ENCODE measurements around the gene SLC8B1.
A peak's percentile ranks its signal among the peaks of the same experiment; 100 is the strongest.

SLC8B1 gene

DNA sequence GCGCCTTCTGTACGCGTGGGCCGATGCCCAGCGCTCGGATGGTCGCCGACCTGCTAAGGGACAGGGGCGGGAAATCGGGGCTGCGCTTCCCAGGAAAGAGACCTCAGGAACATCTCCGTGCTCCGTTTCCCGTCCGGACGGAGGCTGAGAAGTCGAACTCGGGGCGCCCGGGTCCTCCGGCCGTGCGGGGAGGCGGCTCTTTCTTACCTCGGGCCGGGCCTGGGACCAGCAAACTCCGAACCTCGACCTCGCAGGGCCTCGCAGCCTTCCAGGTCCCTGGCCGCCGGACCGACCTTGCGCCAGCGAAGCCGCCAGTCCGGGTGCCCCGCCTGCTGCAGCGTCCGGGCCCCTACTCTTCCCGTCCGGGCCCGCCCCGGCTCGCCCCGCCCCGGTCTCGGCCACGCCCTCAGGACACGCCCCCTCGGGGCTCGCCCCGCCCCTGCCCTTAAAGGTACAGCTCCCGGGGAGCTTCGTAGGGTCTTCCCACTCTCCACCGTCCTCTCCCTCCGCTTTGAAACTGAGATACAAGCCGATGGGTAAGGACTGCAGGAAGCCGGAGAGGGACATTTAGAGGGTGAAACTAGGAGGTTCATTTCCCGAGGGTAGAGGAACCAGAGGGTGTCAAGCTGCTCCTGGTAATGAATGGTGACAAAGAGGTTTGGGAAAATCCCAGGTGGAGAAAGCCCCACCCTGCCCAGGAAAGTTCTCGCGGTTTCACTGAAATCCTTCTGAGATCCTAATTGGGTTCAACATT is at the start of gene SLC8B1:
SLC8B1 (minus strand) TSS at position 324 of the 754 bp plus-strand sequence. CDS start 2,231 bp downstream, outside the sequence.
- peak; percentile 87 for DNase-seq (ENCODE audit: low spot score)

DNA sequence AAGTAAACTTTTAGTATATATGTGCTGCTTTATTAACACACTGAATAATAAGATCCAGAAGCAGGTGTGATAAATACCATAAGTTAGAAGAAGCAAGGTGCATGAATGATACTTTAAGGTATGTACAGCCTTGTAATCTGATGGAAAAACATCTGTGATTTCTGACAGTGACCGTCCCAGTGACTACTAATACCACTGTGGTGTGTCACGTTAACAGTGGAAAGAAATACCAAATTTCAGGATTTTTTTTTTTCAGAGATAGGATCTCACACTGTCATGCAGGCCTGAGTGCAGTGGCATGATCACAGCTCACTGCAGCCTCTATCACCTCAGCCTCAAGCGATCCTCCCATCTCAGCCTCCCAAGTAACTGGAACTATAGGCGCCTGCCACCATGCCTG is 47.3 kb upstream of the SLC8B1 start:
- no peak for DNase-seq (ENCODE audit: low spot score)

DNA sequence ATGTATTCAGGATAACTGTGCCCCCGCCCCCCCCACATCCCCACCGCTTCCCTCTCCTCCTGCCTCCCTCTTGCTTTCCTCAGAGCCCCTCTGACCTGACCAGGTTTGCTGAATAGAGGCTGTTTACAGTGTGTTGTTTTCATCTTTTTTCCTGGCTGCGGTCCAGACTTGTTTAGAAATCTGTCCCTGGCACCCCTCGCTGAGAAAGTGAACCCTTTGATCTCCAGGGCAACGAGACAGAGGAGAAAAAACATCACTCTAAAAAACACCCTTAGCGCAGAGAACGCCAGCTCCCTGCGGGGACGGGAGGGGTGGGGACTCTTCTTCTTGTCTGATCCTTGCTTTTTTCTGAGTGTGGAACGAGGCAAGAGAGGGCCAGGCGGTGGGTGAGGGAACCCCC is 46.3 kb upstream of the SLC8B1 start:
- no peak for DNase-seq (ENCODE audit: low spot score)

DNA sequence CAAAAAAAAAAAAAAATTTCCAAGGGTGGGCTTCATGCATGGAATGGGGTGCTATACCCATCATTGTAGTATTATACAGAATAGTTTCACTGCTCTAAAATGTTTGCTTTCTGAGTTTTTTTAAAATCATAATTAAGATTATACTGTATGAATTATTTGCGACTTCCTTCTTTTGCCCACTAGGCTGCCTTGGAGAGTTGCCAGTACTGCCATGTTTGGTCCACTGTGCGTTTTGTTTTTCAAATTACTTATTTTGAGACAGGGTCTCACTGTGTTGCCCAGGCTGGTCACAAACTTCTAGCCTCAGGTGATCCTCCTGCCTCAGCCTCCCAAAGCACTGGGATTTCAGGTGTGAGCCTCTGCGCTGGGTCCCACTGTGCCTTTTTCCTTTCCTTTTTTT is 43.4 kb upstream of the SLC8B1 start:
- DNase-seq (ENCODE audit: low spot score), result no peak

DNA sequence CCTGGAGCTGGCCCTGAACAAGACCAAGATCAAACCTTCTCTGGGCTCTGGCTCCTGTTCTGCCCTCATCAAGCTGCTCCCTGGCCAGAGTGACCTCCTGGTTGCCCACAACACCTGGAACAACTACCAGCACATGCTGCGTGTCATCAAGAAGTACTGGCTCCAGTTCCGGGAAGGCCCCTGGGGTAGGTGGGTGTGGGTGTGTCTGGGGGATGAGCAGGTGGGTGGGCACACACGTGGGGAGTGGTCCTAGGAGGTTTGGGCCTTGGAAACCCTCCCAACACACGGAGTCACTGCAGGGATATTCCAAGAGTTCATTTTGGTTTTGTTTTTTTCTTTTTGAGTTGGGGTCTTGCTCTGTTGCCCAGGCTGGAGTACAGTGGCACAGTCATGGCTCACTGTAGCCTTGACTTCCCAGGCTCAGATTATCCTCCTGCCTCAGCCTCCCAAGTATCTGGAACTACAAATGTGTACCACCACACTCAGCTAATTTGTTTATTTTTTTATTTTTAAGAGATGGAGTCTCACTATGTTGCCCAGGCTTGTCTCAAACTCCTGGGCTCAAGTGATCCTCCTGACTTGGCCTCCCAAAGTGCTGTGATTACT is 40.0 kb upstream of the SLC8B1 start:
- DNase-seq (ENCODE audit: low spot score), result no peak

DNA sequence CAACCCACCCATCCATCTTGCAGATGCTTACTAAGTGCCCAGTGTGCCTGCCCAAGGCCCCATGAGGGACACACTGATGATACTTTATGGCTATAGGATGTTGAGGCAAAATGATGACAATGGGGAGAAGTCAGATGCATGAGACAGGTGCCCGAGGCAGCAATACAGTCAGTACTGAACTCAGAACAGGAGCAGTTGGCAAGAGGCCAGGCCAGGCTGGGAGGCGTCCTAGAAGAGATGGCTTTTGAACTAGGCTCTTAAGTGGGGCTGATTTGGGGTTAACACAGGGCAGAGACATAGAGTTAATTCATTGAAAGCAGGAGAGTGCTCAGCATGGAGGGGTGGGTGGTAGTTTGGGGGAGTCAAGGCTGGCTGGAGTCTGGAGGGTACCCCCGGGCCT is 39.1 kb upstream of the SLC8B1 start:
- no peak for DNase-seq (ENCODE audit: low spot score)

- DNase-seq (ENCODE audit: low spot score), result no peak
Observed at GRCh38 chr12:113373440-113373839, 38.5 kb upstream of the SLC8B1 start.

- DNase-seq (ENCODE audit: low spot score), result no peak
Observed at GRCh38 chr12:113372371-113372770, 37.5 kb upstream of the SLC8B1 start.

DNA sequence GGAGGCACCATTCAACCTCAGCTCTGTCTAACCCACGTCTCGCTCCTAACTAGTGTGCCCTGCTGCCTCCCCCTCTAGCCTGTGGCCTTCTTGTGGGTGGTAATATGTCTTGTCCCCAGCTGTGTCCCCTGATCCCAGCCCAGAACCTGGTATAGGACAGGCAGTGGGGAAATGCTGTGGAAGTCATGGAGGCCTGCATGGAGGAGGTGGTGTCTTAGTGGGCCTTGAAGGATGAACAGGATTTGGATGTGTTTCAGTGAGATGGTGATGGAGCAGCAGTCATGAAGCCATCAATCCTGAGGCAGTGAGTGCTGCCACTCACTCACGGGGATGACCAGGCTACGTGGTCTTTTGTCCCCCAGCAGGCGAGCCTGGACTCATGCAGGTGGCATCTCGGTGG is 36.9 kb upstream of the SLC8B1 start:
- no peak for DNase-seq (ENCODE audit: low spot score)

DNA sequence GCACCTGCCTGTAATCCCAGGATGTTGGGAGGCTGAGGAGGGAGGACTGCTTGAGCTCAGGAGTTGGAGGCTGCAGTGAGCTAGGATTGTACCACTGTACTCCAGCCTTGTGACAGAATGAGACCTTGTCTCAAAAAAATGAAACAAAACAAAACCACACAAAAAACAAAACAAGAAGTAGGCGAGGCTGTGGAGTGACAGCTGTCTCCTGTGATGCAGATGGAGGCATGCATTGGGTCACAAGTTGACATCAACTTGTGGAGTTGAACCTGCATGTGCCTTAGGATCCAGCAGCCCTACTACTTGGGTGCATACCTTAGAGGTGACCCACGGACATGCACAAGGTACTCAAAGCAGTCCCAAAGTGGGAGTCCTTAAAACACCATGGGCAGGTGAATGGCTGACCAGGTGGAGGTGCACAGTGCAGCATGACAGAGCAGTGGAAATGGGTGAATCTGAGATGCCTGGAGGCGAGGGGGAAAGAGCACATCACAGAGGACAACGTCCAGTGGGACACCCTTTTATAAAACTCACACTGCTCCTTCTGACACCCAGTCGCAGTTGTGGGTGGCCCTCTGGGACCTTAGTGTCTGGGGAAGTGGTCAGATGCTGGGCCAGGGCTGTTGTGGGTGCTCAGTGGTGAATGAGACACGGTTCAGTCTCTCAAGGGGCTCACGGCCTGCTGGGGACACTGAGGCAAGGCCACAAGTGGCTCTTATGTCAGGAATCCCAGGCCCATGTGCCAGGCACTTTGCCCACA is 36.2 kb upstream of the SLC8B1 start:
- DNase-seq (ENCODE audit: low spot score), result no peak

GRCh38 chr12:113369391-113369985 is 34.6 kb upstream of the SLC8B1 start:
- DNase-seq (ENCODE audit: low spot score), result no peak

GRCh38 chr12:113368331-113368730 is 33.4 kb upstream of the SLC8B1 start:
- DNase-seq (ENCODE audit: low spot score), result no peak

DNA sequence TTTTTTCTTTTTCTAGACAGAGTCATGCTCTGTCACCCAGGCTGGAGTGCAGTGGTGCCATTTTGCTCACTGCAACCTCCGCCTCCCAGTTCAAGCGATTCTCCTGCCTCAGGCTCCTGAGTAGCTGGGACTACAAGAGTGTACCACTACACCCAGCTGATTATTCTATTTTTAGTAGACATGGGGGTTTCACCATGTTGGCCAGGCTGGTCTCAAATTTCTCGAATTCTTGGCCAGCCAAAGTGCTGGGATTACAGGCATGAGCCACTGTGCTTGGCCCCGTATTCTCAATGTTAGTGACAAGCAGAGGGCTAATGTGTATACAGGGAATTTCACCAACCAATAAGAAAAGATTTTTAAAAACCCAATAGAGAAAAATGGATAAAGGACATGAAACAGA is 31.9 kb upstream of the SLC8B1 start:
- DNase-seq (ENCODE audit: low spot score), result no peak

- DNase-seq (ENCODE audit: low spot score), result no peak
Observed at GRCh38 chr12:113365639-113366395, 30.9 kb upstream of the SLC8B1 start.

- DNase-seq (ENCODE audit: low spot score), result no peak
Observed at GRCh38 chr12:113364698-113365097, 29.8 kb upstream of the SLC8B1 start.

GRCh38 chr12:113361574-113362370 is 26.9 kb upstream of the SLC8B1 start:
- no peak for DNase-seq (ENCODE audit: low spot score)

DNA sequence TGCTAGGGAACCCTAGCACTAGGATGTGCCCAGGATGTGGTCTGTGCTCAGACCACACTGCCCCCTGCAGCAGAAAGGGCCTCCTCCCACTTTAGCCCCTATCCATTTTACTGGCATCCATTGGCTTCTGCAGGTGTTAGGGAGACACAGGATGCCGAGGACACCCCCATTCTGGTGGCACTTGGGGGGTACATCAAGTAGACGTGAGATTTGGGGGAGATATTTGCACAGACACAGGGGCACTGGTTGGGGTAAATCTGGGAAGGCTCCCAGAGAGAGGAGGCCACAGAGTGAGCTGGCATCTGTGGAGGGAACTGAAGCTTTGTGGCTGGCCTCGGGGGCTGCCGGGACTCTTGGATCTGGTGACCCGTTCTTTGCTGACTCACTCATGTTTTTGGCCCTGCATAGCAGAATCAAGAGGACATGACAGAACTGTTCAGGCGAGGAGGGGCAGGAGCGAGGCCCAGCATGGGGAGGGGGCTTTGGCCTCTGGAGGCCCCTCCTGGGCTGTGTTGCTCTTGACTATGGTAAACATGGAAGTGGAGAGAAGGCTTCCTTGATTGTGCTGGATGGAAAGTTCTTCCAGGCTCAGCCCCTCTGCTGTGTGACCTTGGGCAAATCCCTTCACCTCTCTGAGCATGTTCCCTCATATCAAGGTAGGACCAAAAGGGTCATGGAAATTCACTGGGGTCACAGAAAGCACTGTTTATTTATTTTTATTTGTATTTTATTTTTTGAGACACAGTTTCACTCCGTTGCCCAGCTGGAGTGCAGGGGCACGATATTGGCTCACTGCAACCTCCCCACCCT is 25.2 kb upstream of the SLC8B1 start:
- DNase-seq (ENCODE audit: low spot score), result no peak

- no peak for DNase-seq (ENCODE audit: low spot score)
Observed at GRCh38 chr12:113359133-113359938, 24.4 kb upstream of the SLC8B1 start.

DNA sequence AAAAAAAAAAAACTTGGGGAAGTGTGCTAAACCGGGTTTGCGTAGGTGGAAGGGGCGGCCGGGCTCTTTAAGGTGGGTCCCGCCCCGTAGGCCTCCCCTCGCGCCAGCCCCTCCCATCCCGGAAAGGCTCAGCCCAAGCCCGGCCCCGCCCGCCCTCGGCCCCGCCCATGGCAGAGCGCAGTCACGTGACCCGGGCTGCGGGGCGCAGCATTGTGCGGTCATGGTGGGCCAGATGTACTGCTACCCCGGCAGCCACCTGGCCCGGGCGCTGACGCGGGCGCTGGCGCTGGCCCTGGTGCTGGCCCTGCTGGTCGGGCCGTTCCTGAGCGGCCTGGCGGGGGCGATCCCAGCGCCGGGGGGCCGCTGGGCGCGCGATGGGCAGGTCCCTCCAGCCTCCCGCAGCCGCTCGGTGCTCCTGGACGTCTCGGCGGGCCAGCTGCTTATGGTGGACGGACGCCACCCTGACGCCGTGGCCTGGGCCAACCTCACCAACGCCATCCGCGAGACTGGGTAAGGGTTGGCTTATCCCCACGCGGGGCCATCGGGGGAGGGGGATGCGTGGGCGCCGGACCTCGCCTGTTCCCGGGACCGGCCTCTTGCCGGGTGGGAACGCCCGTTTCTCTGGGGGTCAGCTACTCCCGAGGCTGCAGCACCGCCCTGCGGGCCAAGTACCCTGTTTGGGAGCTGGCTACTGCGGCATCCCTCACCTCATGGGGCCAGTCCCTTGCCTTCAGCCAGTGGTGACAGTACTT is 23.6 kb upstream of the SLC8B1 start, which contains the start of gene PLBD2:
PLBD2 (plus strand) TSS at position 207 of the 752 bp plus-strand sequence; CDS start at position 221, 14 bp downstream.
- DNase-seq (ENCODE audit: low spot score), result peak; percentile 94

All from CD4-positive, alpha-beta T cell treated with Interleukin-2 at 100 ng/mL for 4 hours (primary cell).